Measurements from ENCODE around the gene PSEN1. TPM values are rescaled to one million over a fixed set of nuclear protein-coding genes. Genes with fewer than 3 reads are reported as not detected.

The PSEN1 gene
- total RNA-seq, 1 donor from 2014 or later = 76.4 TPM

DNA sequence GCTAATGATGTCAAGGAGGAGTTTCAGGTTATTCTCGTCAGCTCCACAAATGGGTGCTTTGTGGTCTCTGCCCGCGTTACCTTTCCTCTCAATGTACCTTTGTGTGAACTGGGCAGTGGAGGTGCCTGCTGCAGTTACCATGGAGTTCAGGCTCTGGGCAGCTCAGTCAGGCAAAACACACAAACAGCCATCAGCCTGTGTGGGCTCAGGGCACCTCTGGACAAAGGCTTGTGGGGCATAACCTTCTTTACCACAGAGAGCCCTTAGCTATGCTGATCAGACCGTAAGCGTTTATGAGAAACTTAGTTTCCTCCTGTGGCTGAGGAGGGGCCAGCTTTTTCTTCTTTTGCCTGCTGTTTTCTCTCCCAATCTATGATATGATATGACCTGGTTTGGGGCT is 84.3 kb downstream of the PSEN1 start:
- DNase-seq = no peak

DNA sequence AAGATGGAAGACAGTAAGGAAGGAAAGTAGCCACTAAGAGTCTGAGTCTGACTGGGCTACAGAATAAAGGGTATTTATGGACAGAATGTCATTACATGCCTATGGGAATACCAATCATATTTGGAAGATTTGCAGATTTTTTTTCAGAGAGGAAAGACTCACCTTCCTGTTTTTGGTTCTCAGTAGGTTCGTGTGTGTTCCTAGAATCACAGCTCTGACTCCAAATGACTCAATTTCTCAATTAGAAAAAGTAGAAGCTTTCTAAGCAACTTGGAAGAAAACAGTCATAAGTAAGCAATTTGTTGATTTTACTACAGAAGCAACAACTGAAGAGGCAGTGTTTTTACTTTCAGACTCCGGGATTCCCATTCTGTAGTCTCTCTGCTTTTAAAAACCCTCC is 85.6 kb downstream of the PSEN1 start:
- no peak for DNase-seq

DNA sequence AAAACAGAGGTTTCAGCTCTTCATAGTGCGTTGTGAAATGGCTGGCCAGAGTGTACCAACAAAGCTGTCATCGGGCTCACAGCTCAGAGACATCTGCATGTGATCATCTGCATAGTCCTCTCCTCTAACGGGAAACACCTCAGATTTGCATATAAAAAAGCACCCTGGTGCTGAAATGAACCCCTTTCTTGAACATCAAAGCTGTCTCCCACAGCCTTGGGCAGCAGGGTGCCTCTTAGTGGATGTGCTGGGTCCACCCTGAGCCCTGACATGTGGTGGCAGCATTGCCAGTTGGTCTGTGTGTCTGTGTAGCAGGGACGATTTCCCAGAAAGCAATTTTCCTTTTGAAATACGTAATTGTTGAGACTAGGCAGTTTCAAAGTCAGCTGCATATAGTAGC is 86.7 kb downstream of the PSEN1 start:
- DNase-seq = no peak

DNA sequence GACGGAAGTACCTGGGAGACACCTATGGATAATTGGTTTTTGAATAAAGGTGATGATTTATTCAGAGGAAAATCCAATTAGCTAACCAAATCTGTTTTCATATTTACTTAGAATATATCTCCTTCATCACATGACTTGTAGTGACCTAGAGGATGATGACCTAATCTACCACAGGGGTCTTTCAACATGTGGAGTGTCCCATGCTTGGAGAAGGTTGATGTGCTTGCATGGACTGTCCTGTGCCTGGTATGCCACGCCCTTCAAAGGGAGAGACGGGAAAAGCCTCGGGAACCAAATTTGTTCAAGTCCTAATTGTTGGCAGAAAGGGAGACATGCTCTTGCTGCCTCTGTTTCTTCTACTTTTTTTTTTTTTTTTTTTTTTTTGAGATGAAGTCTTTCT is 89.2 kb downstream of the PSEN1 start:
- DNase-seq = no peak

DNA sequence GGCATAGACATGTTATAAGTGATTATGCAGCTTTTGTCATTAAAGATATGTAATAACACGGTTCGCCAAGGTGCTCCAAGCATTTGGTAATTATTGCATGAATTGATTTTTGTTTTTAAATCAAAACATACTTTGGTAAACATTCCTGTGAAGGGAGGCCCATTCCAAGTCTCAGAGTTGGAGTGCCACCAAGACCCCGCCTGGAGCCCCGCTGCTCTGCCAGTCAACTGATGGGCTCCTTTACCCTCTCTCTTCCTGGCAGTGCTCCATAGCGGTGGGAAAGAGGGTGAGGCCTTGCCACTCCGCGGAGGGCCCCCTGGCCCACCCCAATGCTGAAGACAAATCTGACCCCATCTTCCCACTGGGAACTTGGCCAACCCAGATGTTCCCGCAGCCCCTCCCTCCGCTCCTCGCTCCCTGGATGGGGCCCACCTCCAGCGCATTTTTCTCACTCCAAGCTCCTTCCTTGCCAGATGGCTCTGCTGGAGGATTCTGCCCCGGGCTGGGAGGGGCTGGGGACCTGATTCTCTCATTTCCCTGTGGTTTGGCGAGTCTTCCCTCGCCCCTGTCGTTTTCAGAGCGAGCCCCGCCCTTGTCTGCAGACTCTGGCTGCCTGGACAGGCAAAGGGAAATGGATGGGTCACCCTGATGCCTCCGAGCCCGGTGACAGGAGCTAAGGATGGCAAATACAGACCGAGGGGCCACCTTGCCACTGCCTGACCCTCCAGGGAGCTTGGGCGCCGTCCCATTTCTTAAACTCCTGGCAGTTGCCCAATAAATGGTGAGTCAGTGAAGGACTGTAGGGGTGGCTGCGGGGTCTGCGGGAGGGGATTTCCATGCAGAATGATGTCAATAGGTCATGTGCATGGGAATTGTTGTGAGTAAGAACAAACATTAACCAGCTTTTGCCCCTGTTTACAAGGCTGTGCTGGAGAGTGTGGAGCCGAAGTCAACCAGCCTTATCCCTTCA is 91.8 kb downstream of the PSEN1 start:
- no peak for DNase-seq

DNA sequence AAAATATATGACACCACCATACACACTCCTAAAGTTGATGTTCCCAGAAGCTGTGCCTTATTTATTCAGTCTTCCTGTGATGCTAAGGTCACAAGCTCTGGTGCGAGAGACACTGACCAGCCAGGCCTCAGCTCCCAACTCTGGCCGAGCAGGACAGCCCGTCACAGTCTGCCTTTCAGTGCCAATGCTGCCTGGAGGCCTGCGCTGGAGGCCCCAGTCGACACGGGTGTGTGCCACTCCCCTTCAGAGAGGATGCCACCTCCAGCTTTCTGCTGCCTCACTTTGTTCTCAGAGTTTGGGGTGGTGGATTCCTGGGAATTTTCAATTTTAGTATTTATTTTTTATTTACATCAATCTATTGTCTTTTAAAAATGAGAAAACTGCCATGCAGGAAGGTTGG is 93.7 kb downstream of the PSEN1 start:
- no peak for DNase-seq

DNA sequence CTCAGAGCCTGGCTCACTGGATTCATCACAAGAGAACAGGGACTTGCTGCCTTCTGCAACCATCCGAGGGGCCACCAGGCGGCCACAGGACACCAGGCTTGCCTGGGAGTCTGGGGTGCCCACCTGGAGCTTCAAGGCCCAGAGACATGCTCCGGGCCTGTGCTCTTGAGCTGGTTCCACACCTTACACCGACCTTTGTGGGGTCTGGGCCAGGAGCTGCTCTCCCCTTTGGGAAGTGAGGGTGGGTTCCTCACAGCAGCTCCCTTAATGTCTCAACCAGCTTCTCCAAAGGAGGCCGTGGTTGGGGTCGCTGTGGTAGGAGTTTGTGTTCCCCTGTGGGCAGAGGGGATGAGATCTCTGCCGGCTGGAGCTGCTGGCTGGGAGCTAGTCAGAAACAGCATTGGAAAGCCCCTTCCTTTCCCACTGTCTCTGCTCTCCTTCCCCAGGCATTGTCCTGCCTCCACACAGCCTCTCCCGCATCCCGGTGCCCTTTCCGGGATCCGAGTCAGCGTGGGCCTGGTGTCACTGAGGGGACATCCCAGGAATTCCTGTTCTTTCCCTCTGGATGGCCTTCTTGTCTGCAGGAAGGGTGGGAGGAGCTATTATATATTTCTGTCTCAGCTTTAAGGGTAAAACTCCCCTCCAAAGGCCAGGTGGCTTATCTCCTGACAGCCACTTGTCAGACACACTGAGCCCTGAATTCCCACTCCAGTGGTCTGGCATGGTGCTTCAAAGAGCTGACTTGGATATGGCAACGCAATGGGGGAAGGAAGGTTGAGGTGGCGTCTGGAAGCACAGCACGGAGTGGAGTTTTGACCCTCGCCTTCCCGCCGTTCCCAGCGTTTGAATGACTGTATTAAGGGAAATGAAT is 95.9 kb downstream of the PSEN1 start:
- no peak for DNase-seq

DNA sequence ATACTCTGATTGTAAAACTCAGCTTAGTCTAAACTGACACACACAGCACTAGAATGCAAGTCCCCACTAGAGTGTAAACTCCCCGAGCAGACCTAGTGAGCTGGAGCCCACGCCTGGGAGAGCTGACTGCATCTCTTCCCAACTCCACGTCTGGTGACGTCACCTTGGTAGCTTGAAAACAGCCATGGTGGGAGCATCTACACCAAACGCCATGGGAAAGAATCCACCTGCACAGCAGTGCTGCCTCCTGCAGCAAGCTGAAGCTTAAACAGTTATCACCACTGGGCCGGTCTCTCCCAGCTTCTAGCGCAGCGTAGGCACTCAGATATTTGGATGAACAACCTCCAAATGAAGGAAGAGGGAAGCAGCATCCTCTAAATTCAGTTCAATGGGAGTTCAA is 96.7 kb downstream of the PSEN1 start:
- no peak for DNase-seq

DNA sequence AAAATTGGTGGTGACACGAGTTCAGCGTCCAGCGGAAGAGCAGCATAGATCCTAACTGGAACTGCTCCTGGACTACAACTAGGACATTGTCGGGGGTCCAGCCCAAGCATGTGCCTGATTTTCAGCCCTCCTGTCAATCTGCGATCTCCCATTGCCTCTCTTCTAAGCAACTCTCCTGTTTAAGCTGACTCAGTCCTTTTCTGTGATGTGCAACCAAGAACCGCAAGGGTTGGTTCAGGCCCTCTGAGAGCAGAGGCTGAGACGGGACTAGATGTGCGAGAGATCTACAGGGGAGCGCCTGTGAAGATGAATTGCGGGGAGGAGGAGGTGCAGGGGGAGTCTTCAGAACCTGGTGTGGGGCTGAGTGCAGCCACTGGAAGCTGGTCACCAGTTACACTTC is 97.3 kb downstream of the PSEN1 start:
- no peak for DNase-seq

DNA sequence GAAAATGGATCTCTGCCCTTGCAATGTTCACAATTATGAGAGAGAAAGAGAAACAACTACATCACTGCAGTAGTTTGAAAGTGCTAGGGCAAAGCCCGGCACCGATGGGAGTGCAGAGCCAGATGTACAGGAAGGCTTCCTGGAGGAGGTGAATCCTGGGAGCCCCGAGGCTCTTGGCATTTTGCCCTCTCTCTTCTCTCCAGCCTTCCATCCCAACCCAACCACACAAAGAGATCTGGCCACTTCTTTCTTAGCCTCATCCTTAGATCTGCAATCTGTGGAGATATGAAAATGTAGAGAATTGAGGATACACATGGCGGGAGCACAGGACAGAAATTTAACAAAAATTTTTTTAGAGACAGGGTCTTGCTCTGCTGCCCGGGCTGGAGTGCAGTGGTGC is 97.7 kb downstream of the PSEN1 start:
- no peak for DNase-seq

DNA sequence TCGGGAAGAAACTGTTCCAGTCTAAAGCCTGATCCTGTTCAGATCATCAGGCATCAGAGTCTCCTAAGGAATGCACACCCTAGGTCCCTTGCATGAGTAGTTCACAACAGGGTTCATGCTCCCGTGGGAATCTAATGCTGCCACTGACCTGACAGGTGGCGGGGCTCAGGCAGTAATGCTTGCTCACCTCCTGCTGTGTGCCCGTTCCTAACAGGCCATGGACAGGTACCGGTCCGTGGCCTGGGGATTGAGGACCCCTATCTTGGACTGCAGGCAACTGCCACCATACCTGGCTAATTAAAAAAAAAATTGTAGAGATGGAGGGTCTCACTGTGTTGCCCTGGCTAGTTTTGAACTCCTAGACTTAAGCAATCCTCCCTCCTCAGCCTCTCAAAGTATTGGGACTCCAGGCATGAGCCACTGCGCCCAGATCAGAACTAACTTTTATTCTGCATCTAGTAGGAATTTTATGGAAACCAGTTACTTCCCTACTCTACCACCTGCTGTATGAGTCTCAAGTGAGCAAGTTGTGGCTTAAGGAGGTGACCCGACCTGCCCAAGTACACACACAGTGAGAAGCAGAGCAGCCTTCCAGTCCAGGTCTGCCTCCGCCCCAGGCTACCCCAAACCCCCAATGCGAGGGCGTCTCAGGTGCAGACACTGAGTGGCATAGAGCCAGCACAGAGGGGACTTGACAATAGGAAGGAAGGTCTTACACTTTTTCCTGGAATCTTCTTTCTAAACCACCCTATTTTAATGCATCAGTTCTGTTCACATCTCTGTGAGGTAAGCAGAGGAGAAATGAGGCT is 98.5 kb downstream of the PSEN1 start:
- DNase-seq = no peak

DNA sequence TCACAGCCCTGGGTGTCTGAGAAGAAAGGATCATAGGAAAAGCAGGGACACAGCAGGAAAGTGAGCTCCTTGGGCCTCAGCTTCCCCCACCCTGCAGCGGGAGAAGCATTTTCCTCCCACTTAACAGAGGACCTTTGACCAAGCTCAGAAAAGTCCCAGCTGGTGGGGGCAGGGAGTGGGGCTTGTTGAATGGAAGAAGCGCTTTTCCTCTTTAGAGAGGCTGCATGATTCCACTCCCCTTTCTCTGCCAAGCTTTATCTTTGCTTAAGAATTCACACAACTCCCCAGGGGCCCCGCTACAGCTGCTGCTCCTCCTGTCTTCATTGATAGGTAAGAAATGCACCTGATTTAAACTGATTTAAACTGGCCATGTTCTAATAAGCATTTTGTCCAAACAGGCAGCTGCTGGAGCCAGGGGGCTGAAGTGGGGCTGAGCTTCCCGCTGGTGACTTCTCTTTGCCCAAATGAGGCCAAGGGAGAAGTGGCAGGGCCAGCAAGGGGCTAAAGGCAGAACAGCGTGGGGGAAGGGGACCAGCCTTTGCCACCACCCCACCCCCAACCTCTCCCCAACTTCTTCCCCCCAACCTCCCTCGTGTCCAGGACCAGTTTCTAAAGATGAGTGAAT is 99.3 kb downstream of the PSEN1 start:
- DNase-seq = no peak

DNA sequence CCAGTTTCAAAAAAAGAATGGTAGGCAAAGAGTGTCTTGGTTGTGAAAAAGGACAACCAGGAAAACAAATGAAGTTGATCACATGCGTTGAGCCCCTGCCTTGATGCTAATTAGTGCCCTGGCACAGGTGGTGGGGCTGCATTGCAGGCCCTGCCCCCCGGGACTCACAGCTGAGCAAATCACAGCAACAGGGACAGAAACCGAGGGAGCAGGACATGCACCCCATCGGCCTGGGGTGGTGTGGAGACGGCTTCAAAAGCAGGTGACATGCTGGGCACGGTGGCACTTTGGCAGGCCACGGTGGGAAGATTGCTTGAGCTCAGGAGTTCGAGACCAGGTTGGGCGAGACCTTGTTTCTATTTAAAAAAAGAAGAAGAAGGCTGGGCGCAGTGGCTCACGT is 99.8 kb downstream of the PSEN1 start:
- no peak for DNase-seq

DNA sequence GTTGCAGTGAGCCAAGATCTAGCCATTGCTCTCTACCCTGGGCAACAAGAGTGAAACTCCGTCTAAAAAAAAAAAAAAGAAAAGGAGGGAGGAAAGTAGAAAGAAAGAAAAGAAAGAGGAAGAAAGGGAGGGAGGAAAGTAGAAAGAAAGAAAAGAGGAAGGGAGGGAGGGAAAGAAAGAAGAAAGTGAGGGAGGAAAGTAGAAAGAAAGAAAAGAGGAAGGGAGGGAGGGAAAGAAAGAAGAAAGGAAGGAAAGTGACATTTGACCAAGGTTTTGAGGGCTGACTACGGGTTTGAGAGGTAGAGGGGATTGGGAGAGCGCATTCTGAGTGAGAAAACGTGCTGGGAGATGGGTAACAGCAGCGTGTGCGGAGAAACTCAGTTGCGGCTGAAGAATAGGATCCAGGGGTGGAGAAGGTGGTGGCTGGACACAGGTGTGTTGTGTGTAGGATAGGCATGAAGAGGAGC is 100.5 kb downstream of the PSEN1 start:
- DNase-seq = no peak

DNA sequence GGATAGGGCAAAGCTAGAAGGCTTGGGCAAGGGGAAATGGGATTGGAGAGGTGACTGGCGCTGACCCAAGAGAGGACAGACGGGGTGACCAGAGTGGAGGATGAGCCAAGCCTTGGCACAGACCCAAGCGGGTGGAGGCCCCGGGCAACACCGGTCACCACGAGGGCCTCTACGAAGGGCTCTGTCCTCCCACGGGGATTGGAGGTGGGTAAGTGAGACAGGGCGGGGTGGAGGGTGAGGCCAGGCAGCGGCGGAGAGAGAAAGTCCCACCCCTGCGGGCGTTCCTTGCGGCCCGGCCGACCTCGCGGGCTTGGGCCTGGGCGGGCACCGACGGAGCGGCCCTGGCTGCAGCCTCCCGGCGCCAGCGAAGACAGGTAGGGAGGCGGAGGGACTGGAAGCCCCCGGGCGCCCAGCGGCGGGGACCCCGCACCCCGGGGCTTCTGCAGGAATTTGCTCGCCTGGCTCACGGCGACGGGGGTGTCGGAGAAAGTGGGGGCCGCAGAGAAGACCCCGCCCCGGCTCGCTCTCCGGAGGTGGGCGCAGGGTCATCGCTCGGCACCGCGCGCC is 101.0 kb downstream of the PSEN1 start, which contains the start of gene PAPLN:
Gene PAPLN (plus strand): TSS at position 288 of the 567 bp plus-strand sequence. CDS start 2,273 bp downstream, outside the sequence.
- no peak for DNase-seq

DNA sequence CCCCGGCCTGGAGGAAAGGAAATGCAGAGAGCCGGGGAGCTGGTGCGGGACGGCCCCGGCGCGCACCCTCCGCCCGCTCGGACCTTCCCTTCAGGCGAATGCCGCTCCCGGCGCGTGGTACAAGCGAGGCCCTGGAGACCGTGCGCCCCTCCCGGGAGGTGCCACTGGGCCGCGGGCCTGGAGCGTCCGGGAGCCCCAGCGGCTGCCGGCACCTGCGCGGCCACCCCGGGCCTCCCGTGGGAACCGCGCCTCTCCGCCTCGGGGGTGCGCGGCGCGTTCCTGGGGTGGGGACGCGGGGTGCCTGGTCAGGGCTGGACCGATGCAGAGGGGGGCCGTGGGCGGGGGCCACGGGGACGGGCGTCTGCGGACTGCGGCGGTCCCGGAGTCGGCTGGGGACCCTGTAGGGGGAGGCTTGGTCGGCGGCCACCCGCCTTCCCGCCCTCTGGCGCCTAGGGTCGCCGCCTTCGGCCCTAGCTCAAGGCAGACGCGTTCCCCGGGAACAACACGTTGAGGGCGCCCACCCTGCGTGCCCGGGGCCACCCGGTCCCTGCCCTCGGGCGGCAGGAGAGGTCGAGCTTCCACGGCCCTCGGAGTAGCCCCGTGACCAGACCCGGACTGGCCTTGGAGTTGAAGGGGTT is 101.6 kb downstream of the PSEN1 start:
- DNase-seq = no peak

DNA sequence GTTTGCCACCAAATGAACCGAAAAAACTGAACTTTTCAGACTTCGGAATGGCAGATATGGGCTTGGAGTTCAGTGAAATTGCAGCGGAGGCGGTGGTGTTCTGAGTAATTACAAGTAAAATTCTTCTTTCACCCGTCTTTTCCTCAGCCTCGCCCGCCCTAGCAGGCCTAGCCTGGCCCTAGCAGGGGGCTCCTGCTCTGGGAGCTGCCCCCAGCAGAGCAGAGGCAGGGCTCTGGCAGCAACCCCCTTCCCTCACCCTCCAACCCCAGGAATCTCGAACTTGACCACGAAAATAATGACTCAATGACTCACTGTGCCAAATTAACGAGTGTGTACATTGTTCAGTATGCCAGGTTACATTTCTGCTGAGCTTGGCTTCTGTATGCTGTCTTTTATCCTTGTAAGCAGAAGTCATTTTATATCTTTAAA is 102.1 kb downstream of the PSEN1 start:
- no peak for DNase-seq

DNA sequence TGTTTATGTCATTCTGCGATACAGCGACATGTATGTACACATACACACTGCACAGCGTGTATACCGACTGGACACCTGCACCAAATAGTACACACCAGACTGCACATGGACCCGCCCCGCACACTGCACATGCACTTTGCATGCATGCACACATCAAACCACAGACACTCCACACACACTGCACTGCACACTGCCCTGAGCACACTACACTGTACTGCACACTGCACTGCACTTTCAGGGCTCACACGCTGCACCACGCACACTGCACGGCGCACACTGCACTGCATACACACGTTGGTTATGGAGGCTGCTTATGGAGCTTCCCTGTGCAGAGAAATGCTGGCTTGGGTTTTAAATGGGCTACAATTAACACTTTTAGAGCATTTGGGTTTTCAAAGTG is 102.6 kb downstream of the PSEN1 start:
- no peak for DNase-seq

DNA sequence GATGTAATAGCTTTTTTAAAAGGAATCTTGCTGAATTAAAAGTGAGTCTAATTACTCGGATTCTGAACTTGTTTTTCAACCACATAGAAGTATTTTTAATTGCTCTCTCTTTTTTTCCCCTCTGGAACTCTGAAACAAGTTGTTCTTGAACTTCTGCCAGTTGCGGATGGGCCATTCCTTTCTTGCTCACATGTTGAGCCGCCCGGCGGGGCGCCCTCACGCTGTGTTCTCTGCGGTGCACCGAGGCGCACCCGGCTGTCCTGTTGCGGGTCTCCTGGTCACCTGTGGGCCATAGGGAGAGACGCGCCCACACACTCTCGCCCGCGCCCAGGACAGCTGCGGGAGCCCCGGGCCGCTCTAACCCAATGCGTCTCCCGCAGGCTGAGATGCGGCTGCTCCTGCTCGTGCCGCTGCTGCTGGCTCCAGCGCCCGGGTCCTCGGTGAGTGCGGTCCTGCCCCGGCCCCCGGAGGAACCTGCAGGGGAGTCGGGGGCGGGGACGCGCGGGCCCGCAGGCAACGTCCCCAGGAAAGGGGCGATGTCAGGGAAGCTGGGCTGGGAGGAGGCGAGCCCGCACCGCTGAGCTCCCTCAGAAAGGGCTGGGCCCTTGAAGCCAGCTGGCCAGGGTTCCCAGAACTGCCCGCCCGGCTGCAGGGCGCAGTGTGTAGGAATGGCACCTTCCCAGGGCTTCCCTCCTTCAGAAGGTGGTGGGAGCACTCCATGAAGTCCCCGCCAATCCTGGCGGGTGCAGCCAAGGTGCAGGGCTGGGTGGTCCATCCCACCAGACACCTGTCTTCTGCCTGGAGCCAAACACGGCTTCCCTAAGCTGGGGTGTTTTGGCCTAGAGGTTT is 103.3 kb downstream of the PSEN1 start:
- no peak for DNase-seq
